Thyroid gland (tissue), 4 donors: ENCODE results near the gene PPP1R12B. TPM values are rescaled to one million over a fixed set of nuclear protein-coding genes. Genes with fewer than 3 reads are reported as not detected.
A peak's percentile ranks its signal among the peaks of the same experiment; 100 is the strongest.
"Not testable (repeated sequence)": the region's sequence is repeated elsewhere in the genome, so short reads cannot be mapped to it uniquely, and the experiment has no call there.

Source experiments
- DNase-seq, 2 donors: peaks; one replicate each; pipeline ENCODE4 v3.0.0-alpha.2; 2019
- H3K27ac ChIP-seq, 3 donors: fragments of 200-600 bp; sonication (generic); 1 replicate in 2 of 3; 2 replicates in 1 of 3; pipeline ENCODE4 v1.5.1; 2016 to 2019; ENCODE audit warnings: mild to moderate bottlenecking in 1 of 3, moderate library complexity in 1 of 3
- H3K27me3 ChIP-seq: fragments of 200-600 bp; sonication (generic); one replicate; pipeline ENCODE4 v1.5.1; 2019
- H3K36me3 ChIP-seq, 2 donors: fragments of 200-600 bp; sonication (generic); one replicate each; pipeline ENCODE4 v1.5.1; 2016 to 2019
- H3K4me1 ChIP-seq, 2 donors: fragments of 200-600 bp; sonication (generic); one replicate each; pipeline ENCODE4 v1.5.1; 2017 to 2019
- H3K4me3 ChIP-seq, 3 donors: fragments of 200-600 bp; sonication (generic); replicated peaks in 1 of 3; 1 replicate in 2 of 3; 2 replicates in 1 of 3; pipeline ENCODE4 v1.5.1; 2016; ENCODE audit warnings: mild to moderate bottlenecking in 1 of 3
- H3K9me3 ChIP-seq: fragments of 200-600 bp; sonication (generic); one replicate; pipeline ENCODE4 v1.5.1; 2017
- POLR2A ChIP-seq, 2 donors: fragments of 450-650 bp; IDR thresholded peaks; one replicate each; pipeline ENCODE4 v1.6.1; 2017; ENCODE audit warnings: antibody characterized with exemption in 2 of 2, mild to moderate bottlenecking in 2 of 2, moderate library complexity in 1 of 2
- WGBS, 2 donors: methylation state at CpG; one replicate each; pipeline ENCODE4 v1.1.5; 2017; 5-methylcytosine and 5-hydroxymethylcytosine counted together
- intact Hi-C: fragments of 100-400 bp; cut with DNase I; formaldehyde crosslinking; loops from one replicate; pipeline ENCODE4 v1.15.1; 2023
- total RNA-seq, 4 donors: library from RNA; depleted of rRNA; stranded (reverse); fragments of >200 nt; gene quantifications; one replicate each; pipeline ENCODE4 v1.2.3, GENCODE V29; 2016
- TF ChIP-seq, protein P1 (sequence below), 6 experiments: fragments of 200-600 bp in 3 of 6; fragments of 450-650 bp in 3 of 6; sonication (generic) in 3 of 6; IDR thresholded peaks; one replicate each; pipeline ENCODE4 v1.5.1; 2016 to 2019; ENCODE audit warnings: antibody characterized with exemption in 6 of 6, mild to moderate bottlenecking in 2 of 6, inconsistent platforms in 1 of 6, moderate library complexity in 1 of 6

Gene PPP1R12B
- total RNA-seq, 4 donors from 2014 or later, result 34.9 to 48.5 (median 41.3) TPM

- WGBS, 2 donors, result 96% methylated on average over 1 of the region's 1 CpG
- DNase-seq, result peak; percentile 26 to 33
- intact Hi-C loops, result no loop called here
- Histone ChIP-seq H3K4me1 (peaks cover 20 to 33% of the 10 kb centered on the region in 2 donors), H3K27ac (peak overlapping the region in 1 of 3 donors; percentile 13), H3K36me3 (no peaks in the 10 kb centered on the region), H3K9me3 (no peaks in the 10 kb centered on the region), H3K27me3 (no peaks in the 10 kb centered on the region), H3K4me3 (no peak overlapping the region)
- TF ChIP-seq, protein P1, sequence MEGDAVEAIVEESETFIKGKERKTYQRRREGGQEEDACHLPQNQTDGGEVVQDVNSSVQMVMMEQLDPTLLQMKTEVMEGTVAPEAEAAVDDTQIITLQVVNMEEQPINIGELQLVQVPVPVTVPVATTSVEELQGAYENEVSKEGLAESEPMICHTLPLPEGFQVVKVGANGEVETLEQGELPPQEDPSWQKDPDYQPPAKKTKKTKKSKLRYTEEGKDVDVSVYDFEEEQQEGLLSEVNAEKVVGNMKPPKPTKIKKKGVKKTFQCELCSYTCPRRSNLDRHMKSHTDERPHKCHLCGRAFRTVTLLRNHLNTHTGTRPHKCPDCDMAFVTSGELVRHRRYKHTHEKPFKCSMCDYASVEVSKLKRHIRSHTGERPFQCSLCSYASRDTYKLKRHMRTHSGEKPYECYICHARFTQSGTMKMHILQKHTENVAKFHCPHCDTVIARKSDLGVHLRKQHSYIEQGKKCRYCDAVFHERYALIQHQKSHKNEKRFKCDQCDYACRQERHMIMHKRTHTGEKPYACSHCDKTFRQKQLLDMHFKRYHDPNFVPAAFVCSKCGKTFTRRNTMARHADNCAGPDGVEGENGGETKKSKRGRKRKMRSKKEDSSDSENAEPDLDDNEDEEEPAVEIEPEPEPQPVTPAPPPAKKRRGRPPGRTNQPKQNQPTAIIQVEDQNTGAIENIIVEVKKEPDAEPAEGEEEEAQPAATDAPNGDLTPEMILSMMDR (IDR thresholded peaks at IDR 0.05), result no peak
- TF ChIP-seq POLR2A (IDR thresholded peaks at IDR 0.05), result no peak
These were observed 57.4 kb downstream of the PPP1R12B start for GRCh38 chr1:202405928-202406327.

DNA sequence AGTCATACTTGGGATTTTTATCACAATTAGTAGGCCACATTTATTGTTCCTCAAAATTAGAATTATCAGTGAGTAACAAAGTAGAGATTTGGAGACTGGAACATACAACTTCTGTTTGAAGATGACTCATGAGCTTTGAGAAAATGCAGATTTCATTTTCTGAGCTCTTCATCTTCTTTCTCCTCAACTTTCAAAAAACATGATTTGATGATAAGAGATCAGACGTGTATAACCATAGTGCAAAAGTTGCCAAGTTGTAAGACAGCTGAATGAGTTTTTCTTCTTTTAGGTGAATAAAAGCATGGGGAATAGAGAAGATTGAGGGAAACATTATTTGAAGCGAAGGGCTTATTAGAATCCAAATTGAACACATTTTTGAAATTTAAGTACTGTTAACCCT, 58.4 kb downstream of the PPP1R12B start:
- intact Hi-C loops, H3K9me3 ChIP-seq, H3K36me3 ChIP-seq, DNase-seq, H3K4me3 ChIP-seq, H3K27me3 ChIP-seq: not testable (repeated sequence)
- Histone ChIP-seq H3K4me1 (peaks cover 22 to 42% of the 10 kb centered on the region in 2 donors), H3K27ac (peak overlapping the region in 1 of 3 donors; percentile 63)
- WGBS, 2 donors, result 83 to 87% methylated on average over 2 of the region's 2 CpGs

DNA sequence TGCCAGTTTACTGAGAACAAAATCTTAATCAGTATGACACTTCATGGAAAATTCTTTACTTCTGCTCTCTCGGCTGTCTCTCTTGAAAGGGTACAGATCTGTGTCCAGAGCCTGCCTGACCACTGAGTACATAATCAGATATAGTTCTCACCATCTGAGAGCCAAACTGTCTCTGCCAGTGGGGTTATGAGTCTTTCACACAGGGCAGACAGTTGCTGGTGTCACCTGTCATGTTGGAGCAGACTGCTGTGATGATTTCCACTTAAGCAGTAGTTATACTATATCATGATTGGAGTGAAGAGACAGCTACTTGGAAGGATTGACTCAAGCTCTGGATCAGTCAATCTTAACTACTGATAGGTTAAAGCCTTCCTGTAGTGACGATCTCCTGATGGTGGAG, 58.9 kb downstream of the PPP1R12B start:
- Histone ChIP-seq H3K27ac (peak overlapping the region in 1 of 3 donors; percentile 63), H3K4me1 (peaks cover 25 to 45% of the 10 kb centered on the region in 2 donors)
- H3K4me3 ChIP-seq, H3K9me3 ChIP-seq, DNase-seq, intact Hi-C loops, H3K36me3 ChIP-seq, H3K27me3 ChIP-seq: not testable (repeated sequence)
- 63 to 67% methylated on average over 2 of the region's 2 CpGs for WGBS, 2 donors

GRCh38 chr1:202410251-202410650, 61.8 kb downstream of the PPP1R12B start:
- Histone ChIP-seq H3K27ac (peak overlapping the region in 1 of 3 donors; percentile 58), H3K4me1 (peaks cover 25 to 45% of the 10 kb centered on the region in 2 donors)
- intact Hi-C loops, result not testable (repeated sequence)

GRCh38 chr1:202410854-202411357, 62.4 kb downstream of the PPP1R12B start:
- H3K36me3 ChIP-seq, DNase-seq, intact Hi-C loops, H3K27me3 ChIP-seq, H3K4me3 ChIP-seq, H3K9me3 ChIP-seq: not testable (repeated sequence)
- peak overlapping the region; percentile 27 to 58 (median 32) for H3K27ac ChIP-seq
- 47 to 48% methylated on average over 5 of the region's 5 CpGs for WGBS, 2 donors
- H3K4me1 ChIP-seq, result peaks cover 25 to 41% of the 10 kb centered on the region in 2 donors

More at GRCh38 chr1:202410251-202410650, 61.8 kb downstream of the PPP1R12B start:
- 56 to 75% methylated on average over 2 of the region's 2 CpGs for WGBS, 2 donors
- DNase-seq, result peak in 1 of 2 donors; percentile 9
- H3K27me3 ChIP-seq, H3K9me3 ChIP-seq, H3K4me3 ChIP-seq, H3K36me3 ChIP-seq: not testable (repeated sequence)

- Histone ChIP-seq H3K36me3 (no peaks in the 10 kb centered on the region), H3K9me3 (no peaks in the 10 kb centered on the region), H3K4me3 (no peak overlapping the region), H3K27me3 (no peaks in the 10 kb centered on the region), H3K4me1 (peaks cover 25 to 36% of the 10 kb centered on the region in 2 donors), H3K27ac (peak overlapping the region; percentile 27 to 58 (median 32))
- intact Hi-C loops, result no loop called here
- no peak for DNase-seq
- TF ChIP-seq, protein P1 (IDR thresholded peaks at IDR 0.05), result no peak
- no peak for TF ChIP-seq POLR2A (IDR thresholded peaks at IDR 0.05)
These were observed 62.9 kb downstream of the PPP1R12B start for GRCh38 chr1:202411422-202411821.

- intact Hi-C loops, H3K27me3 ChIP-seq, H3K4me3 ChIP-seq, H3K9me3 ChIP-seq, H3K36me3 ChIP-seq: not testable (repeated sequence)
- Histone ChIP-seq H3K27ac (peak overlapping the region; percentile 27 to 58 (median 39)), H3K4me1 (peaks cover 27 to 34% of the 10 kb centered on the region in 2 donors)
- WGBS, 2 donors, result 29 to 31% methylated on average over 3 of the region's 3 CpGs
- DNase-seq, result peak in 1 of 2 donors; percentile 2
These were observed 63.9 kb downstream of the PPP1R12B start for GRCh38 chr1:202412421-202412820.
